Gastroesophageal sphincter (tissue), 4 donors: ENCODE results near the gene PPP2R5C. TPM values are rescaled to one million over a fixed set of nuclear protein-coding genes. Genes with fewer than 3 reads are reported as not detected.

Experiments
- ATAC-seq: fragments of 150-250 bp; one replicate; pipeline ENCODE4 v1.9.1; 2016; ENCODE audit warnings: mild to moderate bottlenecking, moderate library complexity
- H3K27ac ChIP-seq, 4 donors: fragments of 200-600 bp; sonication (generic) in 3 of 4; 1 replicate in 3 of 4; 2 replicates in 1 of 4; pipeline ENCODE4 v1.5.1; 2016 to 2019
- H3K27me3 ChIP-seq: fragments of 200-600 bp; sonication (generic); one replicate; pipeline ENCODE4 v1.5.1; 2019
- H3K36me3 ChIP-seq, 2 donors: fragments of 200-600 bp; sonication (generic); one replicate each; pipeline ENCODE4 v1.5.1; 2019; ENCODE audit warnings: control low read depth in 1 of 2
- H3K4me1 ChIP-seq, 3 donors: fragments of 200-600 bp; sonication (generic); 1 replicate in 2 of 3; 2 replicates in 1 of 3; pipeline ENCODE4 v1.5.1; 2016 to 2019; ENCODE audit warnings: control low read depth in 2 of 3
- H3K4me3 ChIP-seq, 2 donors: fragments of 200-600 bp; sonication (generic); one replicate each; pipeline ENCODE4 v1.5.1; 2019; ENCODE audit warnings: mild to moderate bottlenecking in 1 of 2, moderate library complexity in 1 of 2
- H3K9me3 ChIP-seq, 3 donors: fragments of 200-600 bp; sonication (generic); one replicate each; pipeline ENCODE4 v1.5.1; 2017 to 2019; ENCODE audit warnings: control low read depth in 2 of 3
- CTCF ChIP-seq, 4 experiments: fragments of 200-600 bp in 2 of 4; fragments of 450-650 bp in 2 of 4; sonication (generic) in 1 of 4; IDR thresholded peaks; one replicate each; pipeline ENCODE4 v1.5.1; 2017 to 2019; ENCODE audit warnings: antibody characterized with exemption in 4 of 4, mild to moderate bottlenecking in 2 of 4, moderate library complexity in 2 of 4
- EP300 ChIP-seq: sonication (generic); formaldehyde crosslinking; IDR thresholded peaks from one replicate; pipeline ENCODE4 v1.6.1; 2017; ENCODE audit warnings: antibody characterized with exemption, mild to moderate bottlenecking
- POLR2A ChIP-seq, 2 donors: fragments of 450-650 bp; IDR thresholded peaks; one replicate each; pipeline ENCODE4 v1.6.1; 2017; ENCODE audit warnings: antibody characterized with exemption in 2 of 2, mild to moderate bottlenecking in 2 of 2, moderate library complexity in 1 of 2
- POLR2AphosphoS5 ChIP-seq: sonication (generic); formaldehyde crosslinking; IDR thresholded peaks from one replicate; pipeline ENCODE4 v1.6.1; 2017; ENCODE audit warnings: antibody characterized with exemption
- WGBS, 2 donors: methylation state at CpG; one replicate each; pipeline ENCODE4 v1.1.5; 2018; ENCODE audit warnings: low coverage in 1 of 2; 5-methylcytosine and 5-hydroxymethylcytosine counted together
- total RNA-seq, 4 donors: library from RNA; depleted of rRNA; stranded (reverse); fragments of >200 nt; gene quantifications; one replicate each; pipeline ENCODE4 v1.1.0, GENCODE V29; 2016

Gene PPP2R5C
- total RNA-seq, 4 donors from 2014 or later, result 123 to 199 (median 131) TPM

GRCh38 chr14:101944451-101944850 is 182.9 kb downstream of the PPP2R5C start:
- Histone ChIP-seq H3K9me3 (no peaks in the 10 kb centered on the region), H3K27me3 (peaks cover 47% of the 10 kb centered on the region), H3K4me1 (peaks cover 0 to 15% (median 8%) of the 10 kb centered on the region in 3 donors), H3K36me3 (no peaks in the 10 kb centered on the region), H3K4me3 (no peak overlapping the region), H3K27ac (no peak overlapping the region)
- no peak for ATAC-seq
- 53 to 63% methylated on average over 1 to 5 of the region's 5 CpGs for WGBS, 2 donors
- TF ChIP-seq POLR2A (IDR thresholded peaks at IDR 0.05), result no peak
- TF ChIP-seq POLR2AphosphoS5, result no peak
- no peak for TF ChIP-seq EP300
- TF ChIP-seq CTCF (IDR thresholded peaks at IDR 0.05), result no peak

- no peaks in the 10 kb centered on the region for H3K9me3 ChIP-seq
- H3K27me3 ChIP-seq, result peaks cover 47% of the 10 kb centered on the region
- WGBS, 2 donors, result 9 to 11% methylated on average over 3 to 5 of the region's 5 CpGs
- TF ChIP-seq POLR2AphosphoS5, result no peak
- TF ChIP-seq POLR2A (IDR thresholded peaks at IDR 0.05), result no peak
- TF ChIP-seq EP300, result no peak
- no peak for TF ChIP-seq CTCF (IDR thresholded peaks at IDR 0.05)
- no peak overlapping the region for H3K27ac ChIP-seq
- peaks cover 0 to 23% (median 11%) of the 10 kb centered on the region in 3 donors for H3K4me1 ChIP-seq
- no peaks in the 10 kb centered on the region for H3K36me3 ChIP-seq
- no peak overlapping the region for H3K4me3 ChIP-seq
- no peak for ATAC-seq
Observed at GRCh38 chr14:101945171-101945570, 183.7 kb downstream of the PPP2R5C start.

GRCh38 chr14:101947577-101947903 is 186.0 kb downstream of the PPP2R5C start:
- no peak for ATAC-seq
- H3K27ac ChIP-seq, result peak overlapping the region; percentile 95 to 98 (median 97)
- WGBS, 2 donors, result 0 to 11% methylated on average over 2 of the region's 8 CpGs

DNA sequence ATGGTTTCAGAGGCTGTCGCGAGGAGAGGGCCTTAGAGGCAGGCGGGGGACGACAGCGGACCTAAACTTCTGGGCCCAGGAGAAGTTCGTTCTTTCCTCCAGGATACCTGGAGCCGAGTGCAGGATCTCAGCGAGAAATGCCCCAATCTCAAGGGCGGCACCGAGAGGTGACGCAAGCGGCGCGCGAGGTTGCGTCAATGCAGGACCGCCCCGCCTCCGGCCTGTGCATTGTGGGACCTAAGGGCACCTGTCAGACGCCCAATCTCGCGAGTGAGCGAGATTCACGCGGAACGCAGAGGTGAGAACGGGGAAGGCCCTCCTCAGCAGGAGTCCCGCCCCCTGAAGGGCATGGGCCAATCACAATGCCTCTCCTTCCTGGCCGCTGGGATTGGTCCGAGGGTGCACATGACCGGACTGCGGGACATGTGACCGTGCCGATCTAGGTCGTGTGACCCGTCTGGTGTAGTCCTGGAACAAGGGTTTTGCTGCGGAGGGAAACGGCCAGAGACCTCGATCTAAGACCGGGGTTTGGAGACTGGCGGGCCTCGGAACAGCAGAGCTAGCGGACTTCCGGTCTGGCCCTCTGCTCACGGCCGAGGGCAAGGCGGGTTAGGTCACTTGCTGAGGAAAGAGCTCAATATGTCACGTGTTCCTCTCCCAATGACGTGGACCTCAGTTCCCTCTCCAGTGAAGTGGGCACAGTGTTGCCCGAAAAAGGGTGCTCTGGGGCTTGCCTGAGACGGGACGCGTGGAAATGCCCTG is 186.6 kb downstream of the PPP2R5C start:
- H3K9me3 ChIP-seq, result no peaks in the 10 kb centered on the region

More at GRCh38 chr14:101947577-101947903, 186.0 kb downstream of the PPP2R5C start:
- TF ChIP-seq EP300 (no peak), POLR2A (IDR thresholded peaks at IDR 0.05) (no peak), POLR2AphosphoS5 (no peak), CTCF (IDR thresholded peaks at IDR 0.05) (no peak)
- Histone ChIP-seq H3K4me1 (peaks cover 0 to 29% (median 11%) of the 10 kb centered on the region in 3 donors), H3K27me3 (peaks cover 36% of the 10 kb centered on the region), H3K4me3 (peak overlapping the region; percentile 61 to 75), H3K9me3 (no peaks in the 10 kb centered on the region), H3K36me3 (no peaks in the 10 kb centered on the region)

More for the DNA sequence above, 186.6 kb downstream of the PPP2R5C start:
- H3K36me3 ChIP-seq, result no peaks in the 10 kb centered on the region
- H3K4me1 ChIP-seq, result peaks cover 0 to 29% (median 11%) of the 10 kb centered on the region in 3 donors
- H3K27ac ChIP-seq, result peak overlapping the region; percentile 95 to 98 (median 97)
- TF ChIP-seq POLR2AphosphoS5 (peak; percentile 96), POLR2A (IDR thresholded peaks at IDR 0.05) (peak; percentile 78 to 93), CTCF (IDR thresholded peaks at IDR 0.05) (no peak), EP300 (peak; percentile 68)
- peak; percentile 99 for ATAC-seq
- H3K4me3 ChIP-seq, result peak overlapping the region; percentile 61 to 75
- WGBS, 2 donors, result 0% methylated on average over 2 of the region's 53 CpGs; no CpG with 5 or more reads in 1 of the 2 donors
- H3K27me3 ChIP-seq, result peaks cover 33% of the 10 kb centered on the region
